Measurements from ENCODE around the gene LMOD3. TPM values are rescaled to one million over a fixed set of nuclear protein-coding genes. Genes with fewer than 3 reads are reported as not detected.

Gene LMOD3
- total RNA-seq, 2 donors from 2014 or later, result 0.50 TPM; not detected in 1

DNA sequence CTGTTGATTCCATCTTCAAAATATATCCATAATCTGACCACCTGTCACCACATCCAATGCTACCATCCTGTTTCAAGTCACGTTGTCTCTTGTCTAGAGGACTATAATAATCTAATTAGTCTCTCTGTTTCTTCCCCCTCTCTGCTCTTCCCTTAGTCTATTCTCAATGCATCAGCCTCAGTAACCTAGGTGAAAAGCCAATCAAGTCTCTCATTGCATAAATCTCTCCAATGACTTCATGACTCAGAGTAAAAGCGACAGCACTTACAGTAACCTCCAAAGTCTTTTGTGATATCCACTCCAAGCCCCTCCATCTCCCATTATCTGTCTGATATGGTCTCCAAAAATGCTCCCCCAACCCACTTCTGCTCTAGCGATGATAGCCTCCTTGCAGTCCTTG, 49.5 kb downstream of the LMOD3 start:
- Histone ChIP-seq H3K9me3 (no peaks in the 10 kb centered on the region), H3K4me1 (replicated peaks) (no peaks in the 10 kb centered on the region), H3K27ac (no peak overlapping the region), H3K36me3 (no peaks in the 10 kb centered on the region), H3K27me3 (replicated peaks; ENCODE audit: insufficient read depth) (no peaks in the 10 kb centered on the region), H3K4me3 (no peak overlapping the region)
- intact Hi-C loops (cut with DNase I), result no loop called here
- 98% methylated on average over 3 of the region's 3 CpGs for WGBS
- TF ChIP-seq, protein P1, sequence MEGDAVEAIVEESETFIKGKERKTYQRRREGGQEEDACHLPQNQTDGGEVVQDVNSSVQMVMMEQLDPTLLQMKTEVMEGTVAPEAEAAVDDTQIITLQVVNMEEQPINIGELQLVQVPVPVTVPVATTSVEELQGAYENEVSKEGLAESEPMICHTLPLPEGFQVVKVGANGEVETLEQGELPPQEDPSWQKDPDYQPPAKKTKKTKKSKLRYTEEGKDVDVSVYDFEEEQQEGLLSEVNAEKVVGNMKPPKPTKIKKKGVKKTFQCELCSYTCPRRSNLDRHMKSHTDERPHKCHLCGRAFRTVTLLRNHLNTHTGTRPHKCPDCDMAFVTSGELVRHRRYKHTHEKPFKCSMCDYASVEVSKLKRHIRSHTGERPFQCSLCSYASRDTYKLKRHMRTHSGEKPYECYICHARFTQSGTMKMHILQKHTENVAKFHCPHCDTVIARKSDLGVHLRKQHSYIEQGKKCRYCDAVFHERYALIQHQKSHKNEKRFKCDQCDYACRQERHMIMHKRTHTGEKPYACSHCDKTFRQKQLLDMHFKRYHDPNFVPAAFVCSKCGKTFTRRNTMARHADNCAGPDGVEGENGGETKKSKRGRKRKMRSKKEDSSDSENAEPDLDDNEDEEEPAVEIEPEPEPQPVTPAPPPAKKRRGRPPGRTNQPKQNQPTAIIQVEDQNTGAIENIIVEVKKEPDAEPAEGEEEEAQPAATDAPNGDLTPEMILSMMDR (IDR thresholded peaks at IDR 0.05), result no peak
- TF ChIP-seq POLR2A (IDR thresholded peaks at IDR 0.05) (no peak), POLR2AphosphoS5 (IDR thresholded peaks at IDR 0.05) (no peak)
- DNase-seq (ENCODE audit: low spot score), result no peak

DNA sequence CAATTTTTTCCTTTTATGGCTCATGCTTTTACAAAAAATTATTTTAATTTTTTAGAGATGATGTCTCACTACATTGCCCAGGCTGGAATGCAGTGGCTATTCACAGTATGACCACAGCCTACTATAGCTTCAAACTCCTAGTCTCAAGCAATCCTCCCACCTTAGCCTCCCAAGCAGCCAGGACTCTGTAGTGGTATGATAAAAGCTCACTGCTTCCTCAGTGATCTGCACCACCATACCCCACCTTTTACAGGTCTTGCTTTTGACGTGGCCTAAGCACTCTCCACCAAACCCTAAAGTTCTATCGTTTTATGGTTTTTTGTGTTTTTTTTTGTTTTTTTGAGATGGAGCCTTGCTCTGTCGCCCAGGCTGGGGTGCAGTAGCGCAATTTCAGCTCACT, 56.3 kb downstream of the LMOD3 start:
- WGBS, result 87% methylated on average over 4 of the region's 4 CpGs
- Histone ChIP-seq H3K4me1 (replicated peaks) (no peaks in the 10 kb centered on the region), H3K9me3 (no peaks in the 10 kb centered on the region), H3K36me3 (no peaks in the 10 kb centered on the region), H3K27ac (no peak overlapping the region), H3K4me3 (no peak overlapping the region), H3K27me3 (replicated peaks; ENCODE audit: insufficient read depth) (no peaks in the 10 kb centered on the region)
- TF ChIP-seq POLR2AphosphoS5 (IDR thresholded peaks at IDR 0.05), result no peak
- no peak for TF ChIP-seq POLR2A (IDR thresholded peaks at IDR 0.05)
- TF ChIP-seq, protein P1 (IDR thresholded peaks at IDR 0.05), result no peak
- DNase-seq (ENCODE audit: low spot score), result no peak
- intact Hi-C loops (cut with DNase I), result no loop called here

DNA sequence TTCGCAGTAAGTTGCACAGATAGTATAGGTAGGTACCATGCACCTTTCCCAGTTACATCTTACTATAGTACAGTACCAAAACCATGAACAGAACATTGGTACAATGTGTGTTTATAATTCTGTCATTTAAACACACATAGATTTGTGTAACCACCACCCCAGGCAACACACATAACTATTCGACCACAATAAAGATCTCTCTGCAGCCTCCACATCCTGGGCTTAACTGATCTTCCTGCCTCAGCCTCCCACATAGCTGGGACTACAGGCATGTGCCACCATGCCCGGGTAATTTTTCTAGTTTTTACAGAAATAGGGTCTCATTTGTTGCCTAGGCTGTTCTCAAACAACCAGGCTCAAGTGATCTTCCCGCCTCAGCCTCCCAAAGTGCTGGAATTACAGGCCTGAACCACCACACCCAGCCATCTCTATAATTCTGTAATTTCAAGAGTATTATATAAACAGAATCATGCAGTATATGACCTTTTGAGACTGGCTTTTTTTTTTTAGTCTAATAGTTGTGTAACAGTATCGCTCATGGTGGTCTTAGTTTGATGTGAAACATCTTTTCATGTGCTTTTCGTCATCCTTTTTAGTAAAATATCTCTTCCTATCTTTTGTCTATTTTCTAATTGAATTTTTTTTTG, 57.0 kb downstream of the LMOD3 start:
- Histone ChIP-seq H3K4me1 (replicated peaks) (no peaks in the 10 kb centered on the region), H3K4me3 (no peak overlapping the region), H3K27ac (no peak overlapping the region), H3K27me3 (replicated peaks; ENCODE audit: insufficient read depth) (no peaks in the 10 kb centered on the region), H3K9me3 (no peaks in the 10 kb centered on the region), H3K36me3 (no peaks in the 10 kb centered on the region)
- intact Hi-C loops (cut with DNase I), result no loop called here
- 90% methylated on average over 6 of the region's 6 CpGs for WGBS
- TF ChIP-seq, protein P1 (IDR thresholded peaks at IDR 0.05), result no peak
- TF ChIP-seq POLR2AphosphoS5 (IDR thresholded peaks at IDR 0.05) (no peak), POLR2A (IDR thresholded peaks at IDR 0.05) (no peak)
- DNase-seq (ENCODE audit: low spot score), result no peak

DNA sequence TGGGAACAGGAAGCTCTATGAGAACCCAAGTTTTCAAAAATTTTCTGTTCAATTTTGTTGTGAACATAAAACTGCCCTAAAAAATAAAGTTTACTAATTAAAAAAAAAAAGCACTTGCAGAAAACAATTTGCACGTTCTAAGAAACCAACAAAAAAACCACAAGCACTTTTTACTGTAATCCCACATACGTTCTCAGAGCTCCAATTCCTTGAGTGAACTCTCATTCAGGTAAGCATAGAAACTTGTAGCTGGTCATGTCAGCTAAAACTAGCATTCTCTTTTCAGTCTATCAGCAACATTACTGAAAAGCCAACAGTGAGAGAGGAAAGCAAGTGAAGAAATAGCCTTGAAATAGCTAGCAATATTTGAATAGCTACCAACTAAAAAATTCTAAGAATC, 58.8 kb downstream of the LMOD3 start:
- no peaks in the 10 kb centered on the region for H3K4me1 ChIP-seq (replicated peaks)
- no peak for DNase-seq (ENCODE audit: low spot score)
- no peak overlapping the region for H3K4me3 ChIP-seq
- H3K36me3 ChIP-seq, result no peaks in the 10 kb centered on the region
- WGBS, result 78% methylated on average over 2 of the region's 2 CpGs
- intact Hi-C loops (cut with DNase I), result no loop called here
- no peaks in the 10 kb centered on the region for H3K9me3 ChIP-seq
- no peak overlapping the region for H3K27ac ChIP-seq
- H3K27me3 ChIP-seq (replicated peaks; ENCODE audit: insufficient read depth), result no peaks in the 10 kb centered on the region
- TF ChIP-seq, protein P1 (IDR thresholded peaks at IDR 0.05), result no peak
- TF ChIP-seq POLR2AphosphoS5 (IDR thresholded peaks at IDR 0.05) (no peak), POLR2A (IDR thresholded peaks at IDR 0.05) (no peak)

DNA sequence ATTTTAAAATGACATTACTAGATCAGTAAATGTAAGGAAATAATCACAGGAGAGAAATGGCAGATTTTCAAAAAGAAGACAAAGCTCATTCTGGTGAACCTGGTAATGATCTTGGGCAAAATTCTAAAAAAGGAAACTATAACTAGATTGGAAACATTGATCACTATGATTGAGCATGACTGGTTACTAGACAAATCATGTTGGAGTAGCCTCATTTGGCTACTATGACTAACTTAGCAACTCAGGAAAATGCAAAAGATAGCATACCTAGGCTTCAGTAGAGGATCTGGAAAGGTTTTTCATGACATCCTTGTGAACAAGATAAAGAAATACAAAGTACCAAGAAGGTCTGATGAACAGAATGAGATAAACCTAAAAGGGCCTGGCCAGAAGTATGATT, 62.7 kb downstream of the LMOD3 start:
- no peak for DNase-seq (ENCODE audit: low spot score)
- TF ChIP-seq POLR2AphosphoS5 (IDR thresholded peaks at IDR 0.05) (no peak), POLR2A (IDR thresholded peaks at IDR 0.05) (no peak)
- TF ChIP-seq, protein P1 (IDR thresholded peaks at IDR 0.05), result no peak
- no peaks in the 10 kb centered on the region for H3K9me3 ChIP-seq
- H3K27ac ChIP-seq, result no peak overlapping the region
- H3K4me1 ChIP-seq (replicated peaks), result no peaks in the 10 kb centered on the region
- H3K36me3 ChIP-seq, result no peaks in the 10 kb centered on the region
- no peaks in the 10 kb centered on the region for H3K27me3 ChIP-seq (replicated peaks; ENCODE audit: insufficient read depth)
- H3K4me3 ChIP-seq, result no peak overlapping the region
- intact Hi-C loops (cut with DNase I), result no loop called here

All from prostate gland (tissue), 2 donors.